Measurements from ENCODE around the gene PSMG2. TPM values are rescaled to one million over a fixed set of nuclear protein-coding genes. Genes with fewer than 3 reads are reported as not detected.
"Not testable (repeated sequence)": the region's sequence is repeated elsewhere in the genome, so short reads cannot be mapped to it uniquely, and the experiment has no call there.

The PSMG2 gene
- total and polyA plus RNA-seq, 2 experiments from 2014 or later, result 47.2 to 82.2 TPM

GRCh38 chr18:12750076-12750714 is 47.4 kb downstream of the PSMG2 start:
- Histone ChIP-seq H3K4me3 (no peak overlapping the region), H3K36me3 (no peaks in the 10 kb centered on the region), H3K9me3 (ENCODE audit: low read depth) (no peaks in the 10 kb centered on the region), H3K27ac (no peak overlapping the region), H3K27me3 (no peaks in the 10 kb centered on the region), H3K4me1 (ENCODE audit: low read depth) (no peaks in the 10 kb centered on the region)
- DNase-seq (ENCODE audit: low read depth in 1 of 2, low spot score in 1 of 2), result no peak
- no peak for TF ChIP-seq CTCF (IDR thresholded peaks at IDR 0.05; ENCODE audit: low read depth, low read length)

DNA sequence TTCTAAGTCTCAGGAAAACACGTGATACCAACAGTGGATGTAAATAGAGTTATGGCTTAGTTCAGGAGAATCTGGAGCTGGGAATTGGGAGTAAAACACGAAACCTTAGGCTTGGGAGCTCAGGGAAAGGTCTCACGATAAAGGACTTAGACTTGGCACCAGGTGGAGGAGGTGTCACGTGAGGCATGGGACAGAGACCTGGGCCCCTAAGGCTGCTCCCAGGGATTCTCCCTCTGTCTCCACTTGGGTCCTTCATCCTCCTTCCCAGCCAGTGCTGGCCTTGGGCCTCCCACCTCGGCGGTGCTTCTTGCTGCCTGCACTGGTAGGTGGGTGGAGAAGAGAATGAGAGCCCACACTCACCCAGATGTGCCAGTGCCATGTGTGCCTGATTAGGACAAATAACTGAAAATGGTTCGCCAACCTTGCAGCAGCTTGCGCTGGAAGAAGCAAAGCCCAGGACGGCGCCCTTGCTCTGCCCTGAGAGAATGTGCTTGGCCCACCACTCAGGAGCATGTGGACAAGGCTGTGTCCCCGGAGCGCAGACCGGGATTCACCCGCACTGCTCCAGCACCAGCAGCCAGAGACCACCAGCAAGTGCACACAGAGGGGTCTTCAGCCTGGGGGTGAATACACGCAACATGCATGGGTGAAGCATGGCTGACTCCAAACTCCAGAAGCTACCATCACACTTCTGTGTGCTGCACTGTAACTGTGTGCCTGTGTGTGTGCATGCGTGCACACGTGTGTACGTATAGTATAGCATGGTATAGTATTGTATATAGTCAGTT is 48.1 kb downstream of the PSMG2 start:
- no peak for TF ChIP-seq CTCF (IDR thresholded peaks at IDR 0.05; ENCODE audit: low read depth, low read length)
- H3K36me3 ChIP-seq, result no peaks in the 10 kb centered on the region
- no peaks in the 10 kb centered on the region for H3K27me3 ChIP-seq
- DNase-seq (ENCODE audit: low read depth in 1 of 2, low spot score in 1 of 2), result no peak
- H3K4me1 ChIP-seq (ENCODE audit: low read depth), result no peaks in the 10 kb centered on the region
- no peaks in the 10 kb centered on the region for H3K9me3 ChIP-seq (ENCODE audit: low read depth)
- no peak overlapping the region for H3K4me3 ChIP-seq
- H3K27ac ChIP-seq, result no peak overlapping the region

DNA sequence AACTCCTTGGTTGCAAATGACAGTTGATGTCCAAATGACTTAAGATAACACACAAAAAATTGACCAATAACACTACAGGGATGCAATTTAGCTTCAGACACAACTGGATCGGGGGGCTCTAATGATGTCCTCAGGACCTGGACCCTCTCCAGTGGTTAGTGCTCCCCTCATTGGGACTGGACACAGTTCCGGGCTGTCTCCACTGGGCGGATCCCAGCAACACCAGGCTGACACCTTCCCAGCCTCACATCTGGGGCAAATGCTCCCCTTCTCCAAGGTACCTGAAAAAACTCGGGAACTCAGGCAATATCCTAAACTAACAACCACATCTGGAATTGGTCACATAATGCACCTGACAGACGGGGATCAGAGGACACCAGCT is 48.7 kb downstream of the PSMG2 start:
- no peak overlapping the region for H3K27ac ChIP-seq
- no peak overlapping the region for H3K4me3 ChIP-seq
- no peak for TF ChIP-seq CTCF (IDR thresholded peaks at IDR 0.05; ENCODE audit: low read depth, low read length)
- no peaks in the 10 kb centered on the region for H3K9me3 ChIP-seq (ENCODE audit: low read depth)
- no peaks in the 10 kb centered on the region for H3K27me3 ChIP-seq
- H3K36me3 ChIP-seq, result no peaks in the 10 kb centered on the region
- DNase-seq (ENCODE audit: low read depth in 1 of 2, low spot score in 1 of 2), result no peak
- H3K4me1 ChIP-seq (ENCODE audit: low read depth), result no peaks in the 10 kb centered on the region

GRCh38 chr18:12751891-12752290 is 49.0 kb downstream of the PSMG2 start:
- DNase-seq (ENCODE audit: low read depth in 1 of 2, low spot score in 1 of 2), result no peak
- Histone ChIP-seq H3K27me3 (no peaks in the 10 kb centered on the region), H3K36me3 (no peaks in the 10 kb centered on the region), H3K4me3 (no peak overlapping the region), H3K27ac (no peak overlapping the region), H3K4me1 (ENCODE audit: low read depth) (no peaks in the 10 kb centered on the region), H3K9me3 (ENCODE audit: low read depth) (no peaks in the 10 kb centered on the region)
- TF ChIP-seq CTCF (IDR thresholded peaks at IDR 0.05; ENCODE audit: low read depth, low read length), result no peak

DNA sequence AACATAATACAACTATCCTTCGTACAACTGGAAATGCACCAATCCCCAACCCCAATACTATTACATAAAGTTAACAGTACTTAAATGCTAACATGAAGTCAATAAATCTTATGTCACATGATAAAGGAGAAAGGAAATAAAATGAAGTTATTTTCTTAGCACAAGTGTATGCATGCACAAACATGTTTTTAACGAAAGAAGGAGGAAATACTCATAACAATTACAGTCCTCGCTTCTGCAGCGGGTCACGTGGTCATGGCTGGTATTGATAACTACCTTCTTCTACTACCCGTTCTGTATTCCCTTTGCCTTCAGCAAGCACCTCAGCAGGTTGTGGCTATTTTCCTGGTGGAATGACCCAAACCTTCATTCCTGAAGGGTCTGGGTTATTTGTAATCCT is 51.7 kb downstream of the PSMG2 start:
- Histone ChIP-seq H3K4me3 (no peak overlapping the region), H3K4me1 (ENCODE audit: low read depth) (no peaks in the 10 kb centered on the region), H3K9me3 (ENCODE audit: low read depth) (no peaks in the 10 kb centered on the region), H3K36me3 (no peaks in the 10 kb centered on the region), H3K27me3 (no peaks in the 10 kb centered on the region), H3K27ac (no peak overlapping the region)
- TF ChIP-seq CTCF (IDR thresholded peaks at IDR 0.05; ENCODE audit: low read depth, low read length), result no peak
- no peak for DNase-seq (ENCODE audit: low read depth in 1 of 2, low spot score in 1 of 2)

DNA sequence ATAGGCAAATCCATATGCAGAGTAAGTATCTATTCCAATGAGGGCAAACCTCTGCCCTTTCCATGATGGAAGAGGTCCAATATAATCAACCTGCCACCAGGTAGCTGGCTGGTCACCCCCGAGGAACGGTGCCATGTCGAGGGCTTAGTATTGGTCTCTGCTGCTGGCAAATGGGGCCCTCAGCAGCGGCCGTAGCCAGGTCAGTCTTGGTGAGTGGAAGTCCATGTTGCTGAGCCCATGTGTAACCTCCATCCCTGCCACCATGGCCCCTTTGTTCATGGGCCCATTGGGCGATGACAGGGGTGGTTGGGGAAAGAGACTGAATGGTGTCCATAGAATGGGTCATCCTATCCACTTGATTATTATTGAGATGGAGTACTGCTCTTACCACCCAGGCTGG is 52.8 kb downstream of the PSMG2 start:
- H3K27ac ChIP-seq; H3K27me3 ChIP-seq; H3K4me3 ChIP-seq; H3K4me1 ChIP-seq (ENCODE audit: low read depth); DNase-seq (ENCODE audit: low read depth in 1 of 2, low spot score in 1 of 2); H3K9me3 ChIP-seq (ENCODE audit: low read depth); H3K36me3 ChIP-seq: not testable (repeated sequence)

GRCh38 chr18:12756619-12757239 is 53.9 kb downstream of the PSMG2 start:
- H3K27me3 ChIP-seq; H3K4me3 ChIP-seq; H3K27ac ChIP-seq; H3K4me1 ChIP-seq (ENCODE audit: low read depth); H3K9me3 ChIP-seq (ENCODE audit: low read depth); DNase-seq (ENCODE audit: low read depth in 1 of 2, low spot score in 1 of 2); H3K36me3 ChIP-seq: not testable (repeated sequence)

- not testable (repeated sequence) for H3K9me3 ChIP-seq (ENCODE audit: low read depth); H3K4me3 ChIP-seq; H3K27me3 ChIP-seq; H3K27ac ChIP-seq; H3K36me3 ChIP-seq; DNase-seq (ENCODE audit: low read depth in 1 of 2, low spot score in 1 of 2); H3K4me1 ChIP-seq (ENCODE audit: low read depth)
Observed at GRCh38 chr18:12758566-12758965, 55.7 kb downstream of the PSMG2 start.
